VCaP (cell line): ENCODE results near the gene FANCI.

Source experiments
- H3K27ac ChIP-seq: fragments of 450-650 bp; 2 replicates; pipeline ENCODE4 v1.5.1; 2017
- CTCF ChIP-seq: fragments of 450-650 bp; conservative IDR thresholded peaks from 2 replicates; pipeline ENCODE4 v1.5.1; 2017; ENCODE audit warnings: mild to moderate bottlenecking, moderate library complexity

The FANCI gene

GRCh38 chr15:89307791-89308190, 64.0 kb downstream of the FANCI start:
- no peak overlapping the region for H3K27ac ChIP-seq
- no peak for TF ChIP-seq CTCF

- H3K27ac ChIP-seq: no peak overlapping the region
- TF ChIP-seq CTCF: no peak
Observed at GRCh38 chr15:89308236-89308635, 64.5 kb downstream of the FANCI start.

- H3K27ac ChIP-seq: no peak overlapping the region
- TF ChIP-seq CTCF: no peak
Observed at GRCh38 chr15:89309993-89310392, 66.2 kb downstream of the FANCI start.

- no peak overlapping the region for H3K27ac ChIP-seq
- TF ChIP-seq CTCF: no peak
Observed at GRCh38 chr15:89315375-89315929, 71.7 kb downstream of the FANCI start.

- no peak for TF ChIP-seq CTCF
- H3K27ac ChIP-seq: no peak overlapping the region
Observed at GRCh38 chr15:89316504-89316903, 72.7 kb downstream of the FANCI start.

GRCh38 chr15:89317186-89317720, 73.5 kb downstream of the FANCI start:
- TF ChIP-seq CTCF: no peak
- no peak overlapping the region for H3K27ac ChIP-seq

- no peak for TF ChIP-seq CTCF
- no peak overlapping the region for H3K27ac ChIP-seq
Observed at GRCh38 chr15:89319678-89320077, 75.9 kb downstream of the FANCI start.
